ENCODE data around the gene KAZN.

Gene KAZN

GRCh38 chr1:14873677-14874076, 275.2 kb downstream of the KAZN start:
- Histone ChIP-seq H2BK12ac (ENCODE audit: low read length) (no peak overlapping the region), H3K27ac (ENCODE audit: low read depth, low read length) (no peak overlapping the region), H4K12ac (ENCODE audit: low read depth, low read length) (no peak overlapping the region), H3K4me3 (ENCODE audit: low read depth, low read length) (no peak overlapping the region), H2BK120ac (ENCODE audit: insufficient read depth, low read length, poor library complexity) (no peak overlapping the region), H3K9me3 (ENCODE audit: insufficient read depth, low read depth, low read length) (no peaks in the 10 kb centered on the region), H3K23ac (ENCODE audit: low read length) (no peak overlapping the region), H3K4ac (ENCODE audit: low read depth, low read length) (no peak overlapping the region), H3K4me2 (ENCODE audit: low read length) (no peak overlapping the region), H3K27me3 (ENCODE audit: insufficient read depth, low read length) (no peaks in the 10 kb centered on the region), H3K36me3 (ENCODE audit: control insufficient read depth in 1 of 2, insufficient read depth in 2 of 2, low read length in 2 of 2) (no peaks in the 10 kb centered on the region), H3K9ac (ENCODE audit: low read length) (no peak overlapping the region), H2AK5ac (ENCODE audit: low read length) (no peak overlapping the region), H3K79me2 (ENCODE audit: control insufficient read depth, insufficient read depth, low read length, poor library complexity) (no peaks in the 10 kb centered on the region), H3K14ac (ENCODE audit: low read length) (no peak overlapping the region), H2AFZ (ENCODE audit: insufficient read depth, low read length, poor library complexity) (no peak overlapping the region), H4K8ac (ENCODE audit: low read depth, low read length) (no peak overlapping the region), H3K4me1 (ENCODE audit: control insufficient read depth in 1 of 2, insufficient read depth in 2 of 2, low read length in 2 of 2) (peaks cover 12 to 13% of the 10 kb centered on the region in 2 experiments), H3K18ac (ENCODE audit: low read length) (no peak overlapping the region), H3K79me1 (ENCODE audit: low read length) (no peaks in the 10 kb centered on the region), H4K91ac (ENCODE audit: low read depth, low read length) (no peak overlapping the region), H2BK5ac (ENCODE audit: low read depth, low read length, poor library complexity) (no peak overlapping the region)
- DNase-seq = no peak
- whole genome bisulfite sequencing (ENCODE audit: extremely low coverage, insufficient coverage, insufficient read length) = no CpG with 5 or more reads among the region's 4 CpGs

- no peak overlapping the region for H3K27ac ChIP-seq (ENCODE audit: low read depth, low read length)
- no peak overlapping the region for H3K9ac ChIP-seq (ENCODE audit: low read length)
- H4K8ac ChIP-seq (ENCODE audit: low read depth, low read length) = no peak overlapping the region
- no peaks in the 10 kb centered on the region for H3K36me3 ChIP-seq (ENCODE audit: control insufficient read depth in 1 of 2, insufficient read depth in 2 of 2, low read length in 2 of 2)
- H3K4ac ChIP-seq (ENCODE audit: low read depth, low read length) = no peak overlapping the region
- no peak overlapping the region for H4K12ac ChIP-seq (ENCODE audit: low read depth, low read length)
- H3K9me3 ChIP-seq (ENCODE audit: insufficient read depth, low read depth, low read length) = no peaks in the 10 kb centered on the region
- no peak overlapping the region for H3K18ac ChIP-seq (ENCODE audit: low read length)
- H3K4me3 ChIP-seq (ENCODE audit: low read depth, low read length) = no peak overlapping the region
- WGBS (ENCODE audit: extremely low coverage, insufficient coverage, insufficient read length) = no CpG with 5 or more reads among the region's 11 CpGs
- H4K91ac ChIP-seq (ENCODE audit: low read depth, low read length) = no peak overlapping the region
- no peaks in the 10 kb centered on the region for H3K79me2 ChIP-seq (ENCODE audit: control insufficient read depth, insufficient read depth, low read length, poor library complexity)
- no peaks in the 10 kb centered on the region for H3K27me3 ChIP-seq (ENCODE audit: insufficient read depth, low read length)
- H3K4me2 ChIP-seq (ENCODE audit: low read length) = no peak overlapping the region
- H2AFZ ChIP-seq (ENCODE audit: insufficient read depth, low read length, poor library complexity) = no peak overlapping the region
- no peak overlapping the region for H2AK5ac ChIP-seq (ENCODE audit: low read length)
- H2BK120ac ChIP-seq (ENCODE audit: insufficient read depth, low read length, poor library complexity) = no peak overlapping the region
- no peak overlapping the region for H3K14ac ChIP-seq (ENCODE audit: low read length)
- H3K23ac ChIP-seq (ENCODE audit: low read length) = no peak overlapping the region
- peaks cover 15 to 18% of the 10 kb centered on the region in 2 experiments for H3K4me1 ChIP-seq (ENCODE audit: control insufficient read depth in 1 of 2, insufficient read depth in 2 of 2, low read length in 2 of 2)
- H2BK5ac ChIP-seq (ENCODE audit: low read depth, low read length, poor library complexity) = no peak overlapping the region
- no peaks in the 10 kb centered on the region for H3K79me1 ChIP-seq (ENCODE audit: low read length)
- no peak overlapping the region for H2BK12ac ChIP-seq (ENCODE audit: low read length)
- DNase-seq = peak; percentile 64 to 87
These were observed 277.3 kb downstream of the KAZN start for GRCh38 chr1:14875524-14876509.

GRCh38 chr1:14876747-14877146, 278.3 kb downstream of the KAZN start:
- H3K14ac ChIP-seq (ENCODE audit: low read length) = no peak overlapping the region
- no peaks in the 10 kb centered on the region for H3K27me3 ChIP-seq (ENCODE audit: insufficient read depth, low read length)
- WGBS (ENCODE audit: extremely low coverage, insufficient coverage, insufficient read length) = no CpG with 5 or more reads among the region's 1 CpG
- no peak overlapping the region for H3K4ac ChIP-seq (ENCODE audit: low read depth, low read length)
- no peak overlapping the region for H2BK12ac ChIP-seq (ENCODE audit: low read length)
- H3K36me3 ChIP-seq (ENCODE audit: control insufficient read depth in 1 of 2, insufficient read depth in 2 of 2, low read length in 2 of 2) = no peaks in the 10 kb centered on the region
- H4K8ac ChIP-seq (ENCODE audit: low read depth, low read length) = no peak overlapping the region
- H3K9ac ChIP-seq (ENCODE audit: low read length) = no peak overlapping the region
- no peak overlapping the region for H3K23ac ChIP-seq (ENCODE audit: low read length)
- H2AFZ ChIP-seq (ENCODE audit: insufficient read depth, low read length, poor library complexity) = no peak overlapping the region
- no peak overlapping the region for H3K4me3 ChIP-seq (ENCODE audit: low read depth, low read length)
- H3K4me1 ChIP-seq (ENCODE audit: control insufficient read depth in 1 of 2, insufficient read depth in 2 of 2, low read length in 2 of 2) = peaks cover 14 to 16% of the 10 kb centered on the region in 2 experiments
- DNase-seq = no peak
- H3K27ac ChIP-seq (ENCODE audit: low read depth, low read length) = no peak overlapping the region
- H3K18ac ChIP-seq (ENCODE audit: low read length) = no peak overlapping the region
- H4K91ac ChIP-seq (ENCODE audit: low read depth, low read length) = no peak overlapping the region
- H3K79me1 ChIP-seq (ENCODE audit: low read length) = no peaks in the 10 kb centered on the region
- H3K4me2 ChIP-seq (ENCODE audit: low read length) = no peak overlapping the region
- no peaks in the 10 kb centered on the region for H3K79me2 ChIP-seq (ENCODE audit: control insufficient read depth, insufficient read depth, low read length, poor library complexity)
- H3K9me3 ChIP-seq (ENCODE audit: insufficient read depth, low read depth, low read length) = no peaks in the 10 kb centered on the region
- H2AK5ac ChIP-seq (ENCODE audit: low read length) = no peak overlapping the region
- no peak overlapping the region for H2BK5ac ChIP-seq (ENCODE audit: low read depth, low read length, poor library complexity)
- H4K12ac ChIP-seq (ENCODE audit: low read depth, low read length) = no peak overlapping the region
- no peak overlapping the region for H2BK120ac ChIP-seq (ENCODE audit: insufficient read depth, low read length, poor library complexity)

GRCh38 chr1:14877224-14877623, 278.7 kb downstream of the KAZN start:
- Histone ChIP-seq H3K9ac (ENCODE audit: low read length) (no peak overlapping the region), H4K12ac (ENCODE audit: low read depth, low read length) (no peak overlapping the region), H3K14ac (ENCODE audit: low read length) (no peak overlapping the region), H4K8ac (ENCODE audit: low read depth, low read length) (no peak overlapping the region), H3K36me3 (ENCODE audit: control insufficient read depth in 1 of 2, insufficient read depth in 2 of 2, low read length in 2 of 2) (no peaks in the 10 kb centered on the region), H3K27me3 (ENCODE audit: insufficient read depth, low read length) (no peaks in the 10 kb centered on the region), H2BK12ac (ENCODE audit: low read length) (no peak overlapping the region), H2BK120ac (ENCODE audit: insufficient read depth, low read length, poor library complexity) (no peak overlapping the region), H3K4me1 (ENCODE audit: control insufficient read depth in 1 of 2, insufficient read depth in 2 of 2, low read length in 2 of 2) (peaks cover 13 to 15% of the 10 kb centered on the region in 2 experiments), H2AFZ (ENCODE audit: insufficient read depth, low read length, poor library complexity) (no peak overlapping the region), H3K27ac (ENCODE audit: low read depth, low read length) (no peak overlapping the region), H3K79me1 (ENCODE audit: low read length) (no peaks in the 10 kb centered on the region), H2BK5ac (ENCODE audit: low read depth, low read length, poor library complexity) (no peak overlapping the region), H3K4me3 (ENCODE audit: low read depth, low read length) (no peak overlapping the region), H3K4ac (ENCODE audit: low read depth, low read length) (no peak overlapping the region), H3K79me2 (ENCODE audit: control insufficient read depth, insufficient read depth, low read length, poor library complexity) (no peaks in the 10 kb centered on the region), H4K91ac (ENCODE audit: low read depth, low read length) (no peak overlapping the region), H3K4me2 (ENCODE audit: low read length) (no peak overlapping the region), H2AK5ac (ENCODE audit: low read length) (no peak overlapping the region), H3K18ac (ENCODE audit: low read length) (no peak overlapping the region), H3K23ac (ENCODE audit: low read length) (no peak overlapping the region), H3K9me3 (ENCODE audit: insufficient read depth, low read depth, low read length) (no peaks in the 10 kb centered on the region)
- WGBS (ENCODE audit: extremely low coverage, insufficient coverage, insufficient read length) = no CpG with 5 or more reads among the region's 3 CpGs
- DNase-seq = no peak
